ENCODE data around the gene GNL3. TPM values are rescaled to one million over a fixed set of nuclear protein-coding genes. Genes with fewer than 3 reads are reported as not detected.
A peak's percentile ranks its signal among the peaks of the same experiment; 100 is the strongest.
"Not testable (repeated sequence)": the region's sequence is repeated elsewhere in the genome, so short reads cannot be mapped to it uniquely, and the experiment has no call there.

GNL3 gene, protein sequence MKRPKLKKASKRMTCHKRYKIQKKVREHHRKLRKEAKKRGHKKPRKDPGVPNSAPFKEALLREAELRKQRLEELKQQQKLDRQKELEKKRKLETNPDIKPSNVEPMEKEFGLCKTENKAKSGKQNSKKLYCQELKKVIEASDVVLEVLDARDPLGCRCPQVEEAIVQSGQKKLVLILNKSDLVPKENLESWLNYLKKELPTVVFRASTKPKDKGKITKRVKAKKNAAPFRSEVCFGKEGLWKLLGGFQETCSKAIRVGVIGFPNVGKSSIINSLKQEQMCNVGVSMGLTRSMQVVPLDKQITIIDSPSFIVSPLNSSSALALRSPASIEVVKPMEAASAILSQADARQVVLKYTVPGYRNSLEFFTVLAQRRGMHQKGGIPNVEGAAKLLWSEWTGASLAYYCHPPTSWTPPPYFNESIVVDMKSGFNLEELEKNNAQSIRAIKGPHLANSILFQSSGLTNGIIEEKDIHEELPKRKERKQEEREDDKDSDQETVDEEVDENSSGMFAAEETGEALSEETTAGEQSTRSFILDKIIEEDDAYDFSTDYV
- total RNA-seq = 124 and 133 TPM in 2 replicates

DNA sequence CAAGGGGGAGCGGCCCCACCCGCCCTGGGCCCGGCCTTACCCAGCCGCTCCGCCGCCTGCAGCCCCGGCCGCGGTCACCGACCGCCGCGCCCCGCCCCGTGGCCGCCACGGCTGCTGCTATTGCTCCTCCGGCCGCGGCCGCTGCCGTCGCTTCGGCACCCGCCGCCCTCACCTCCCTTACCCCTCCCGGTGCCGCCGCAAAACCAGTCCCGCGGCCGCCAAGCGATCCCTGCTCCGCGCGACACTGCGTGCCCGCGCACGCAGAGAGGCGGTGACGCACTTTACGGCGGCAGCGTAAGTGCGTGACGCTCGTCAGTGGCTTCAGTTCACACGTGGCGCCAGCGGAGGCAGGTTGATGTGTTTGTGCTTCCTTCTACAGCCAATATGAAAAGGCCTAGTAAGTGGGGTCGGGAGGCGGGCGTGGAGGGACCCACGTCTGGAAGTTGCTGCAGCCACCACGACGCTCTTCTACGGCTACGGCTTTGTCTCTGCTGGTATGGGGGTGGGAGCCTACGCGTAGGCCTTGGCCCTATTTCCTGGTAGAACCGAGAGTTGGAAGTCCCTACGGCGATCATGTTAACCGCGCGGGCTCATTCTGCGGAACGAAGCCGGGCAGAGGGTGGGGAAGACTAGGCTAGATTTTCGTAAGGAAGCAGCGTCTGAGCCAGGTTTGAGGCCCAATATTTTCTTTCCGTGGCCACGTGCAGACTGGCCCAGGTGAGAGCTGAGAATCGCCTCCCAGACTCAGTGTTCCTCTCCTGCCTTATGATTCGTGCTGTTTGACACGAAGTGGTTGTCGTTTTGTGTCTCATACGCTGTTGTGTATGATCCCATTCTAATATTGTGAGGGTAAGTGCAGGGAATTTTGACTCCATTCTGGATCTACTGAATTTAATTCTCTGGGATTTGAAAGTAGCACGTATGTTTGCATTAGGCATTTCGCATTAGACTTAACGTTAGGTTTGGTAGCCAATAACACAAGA lies at the start of gene GNL3, which contains the start of gene PBRM1:
TSS of gene GNL3 (plus strand) at position 324 of the 983 bp plus-strand sequence. CDS start at position 385, 61 bp downstream.
TSS of gene PBRM1 (minus strand) at position 205 of the 983 bp plus-strand sequence.
- DNase-seq (ENCODE audit: low read depth, low spot score) = peak; percentile 84

DNA sequence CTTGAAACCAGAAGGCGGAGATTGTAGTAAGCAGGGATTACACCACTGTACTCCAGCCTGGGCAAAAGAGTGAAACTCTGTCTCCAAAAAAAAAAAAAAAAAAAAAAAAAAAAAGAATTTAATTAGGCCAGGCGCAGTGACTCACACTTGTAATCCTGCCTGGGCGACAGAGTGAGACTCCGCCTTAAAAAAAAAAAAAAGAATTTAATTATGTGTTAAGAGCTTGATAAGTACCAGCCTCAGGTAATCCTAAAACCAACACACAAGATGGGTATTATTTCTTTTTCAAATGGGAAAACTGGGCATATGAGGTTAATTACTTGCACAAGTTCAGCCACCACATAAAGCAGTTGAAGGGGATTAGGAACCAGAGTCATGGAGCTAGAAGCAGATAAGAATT lies 49.2 kb upstream of the GNL3 start:
- DNase-seq (ENCODE audit: low read depth, low spot score) = no peak

DNA sequence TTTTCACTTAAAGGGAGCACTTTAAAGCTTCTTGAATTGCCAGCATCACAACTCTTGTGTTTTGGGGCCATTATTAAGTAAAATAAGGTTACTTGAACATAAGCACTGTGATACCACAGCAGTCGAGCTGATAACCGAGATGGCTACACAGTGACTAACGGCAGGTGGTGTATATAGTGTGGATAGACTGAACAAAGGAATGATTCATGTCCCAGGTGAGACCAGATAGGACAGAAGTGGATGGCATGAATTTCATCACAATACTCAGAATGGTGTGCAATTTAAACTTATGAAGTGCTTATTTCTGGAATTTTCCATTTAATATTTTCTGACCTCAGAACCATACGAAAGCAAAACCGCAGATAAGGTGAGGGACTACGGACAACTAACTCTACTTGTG lies 40.3 kb upstream of the GNL3 start:
- DNase-seq (ENCODE audit: low read depth, low spot score) = no peak

DNA sequence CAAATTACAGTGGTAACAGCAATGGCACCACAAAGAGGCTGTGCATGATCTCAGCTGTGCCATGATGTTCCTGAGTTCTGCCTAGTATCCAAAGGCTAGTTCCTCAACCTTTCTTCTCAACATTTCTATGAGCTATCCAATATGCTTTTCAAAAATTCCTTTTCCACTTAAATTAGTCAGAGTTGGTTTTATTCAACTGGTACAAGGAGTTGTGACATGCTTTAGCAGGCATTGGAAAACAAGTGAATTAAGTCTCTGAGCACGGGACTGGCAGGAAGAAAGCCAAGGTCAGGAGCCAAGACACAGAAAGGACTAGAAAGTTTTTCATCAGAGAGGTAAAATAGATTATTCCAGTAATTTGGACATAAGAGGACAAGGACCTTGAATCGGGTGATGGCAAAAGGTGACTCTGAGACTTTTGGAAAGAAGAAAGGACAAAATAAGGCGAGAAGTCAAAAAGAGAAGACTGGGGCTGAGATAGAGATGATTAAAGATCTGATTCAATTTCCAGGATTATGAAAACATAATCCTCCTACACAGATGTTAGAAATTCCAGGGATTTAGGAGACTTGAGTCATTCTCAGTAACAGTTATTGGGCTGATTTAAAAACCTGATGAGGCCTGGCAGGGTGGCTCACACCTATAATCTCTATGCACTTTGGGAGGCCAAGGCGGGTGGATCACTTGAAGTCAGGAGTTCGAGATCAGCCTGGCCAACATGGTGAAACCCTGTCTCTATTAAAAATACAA lies 36.2 kb upstream of the GNL3 start:
- DNase-seq (ENCODE audit: low read depth, low spot score) = no peak

DNA sequence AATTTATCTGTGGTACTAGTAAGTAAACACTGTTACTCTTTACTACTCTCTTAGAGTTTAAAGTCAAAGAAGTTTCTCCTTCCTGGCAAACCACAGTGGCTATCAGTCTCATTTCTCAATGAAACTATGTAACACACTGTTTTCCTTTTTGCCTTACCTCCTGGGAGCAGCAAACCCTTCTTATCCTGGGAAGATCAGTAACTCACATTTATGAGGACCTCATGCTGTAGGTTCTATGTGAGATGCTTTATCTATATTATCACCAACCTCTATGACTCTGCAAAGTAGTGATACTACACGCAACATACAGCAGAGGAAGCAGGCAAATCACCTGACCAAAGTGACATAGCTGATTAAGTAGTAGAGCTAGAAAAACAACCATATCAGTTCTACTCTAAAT lies 35.4 kb upstream of the GNL3 start:
- no peak for DNase-seq (ENCODE audit: low read depth, low spot score)

DNA sequence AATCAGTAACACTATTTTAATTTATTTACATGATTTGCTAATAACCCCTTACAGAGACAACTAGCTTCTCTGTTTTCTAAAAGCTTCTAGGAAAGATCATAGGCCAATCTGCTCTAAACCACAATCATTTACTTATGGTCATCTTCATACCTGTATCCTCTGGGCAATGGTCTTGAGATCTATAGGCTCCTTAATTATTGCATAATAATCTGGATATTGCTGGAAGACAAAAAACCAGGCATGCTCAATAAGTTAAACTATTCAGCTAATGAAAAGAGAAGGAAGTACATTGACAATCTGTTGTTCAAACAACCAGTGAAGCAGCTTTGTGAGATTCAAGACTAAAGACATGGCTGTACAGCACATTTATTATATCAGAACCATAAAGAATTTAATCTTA lies 34.2 kb upstream of the GNL3 start:
- DNase-seq (ENCODE audit: low read depth, low spot score) = no peak

DNA sequence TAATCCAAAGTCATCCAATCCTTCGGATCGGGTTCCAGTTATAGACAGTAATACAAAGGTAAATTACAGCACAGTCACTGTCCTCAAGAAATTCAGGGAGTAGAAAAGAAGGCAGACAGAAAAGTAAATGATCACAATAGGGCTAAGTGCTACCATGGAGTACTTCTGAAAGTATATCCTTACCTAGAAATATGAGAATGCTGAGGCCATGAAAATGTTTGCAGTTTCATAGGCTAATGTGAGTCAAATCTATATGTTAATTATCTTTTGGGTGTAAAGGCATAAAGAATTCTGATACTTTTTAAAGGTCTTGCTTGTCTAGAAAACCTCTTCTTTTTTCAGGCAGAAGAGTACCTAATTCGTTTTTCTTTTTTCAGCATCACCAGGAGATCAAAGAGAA lies 29.9 kb upstream of the GNL3 start:
- no peak for DNase-seq (ENCODE audit: low read depth, low spot score)

DNA sequence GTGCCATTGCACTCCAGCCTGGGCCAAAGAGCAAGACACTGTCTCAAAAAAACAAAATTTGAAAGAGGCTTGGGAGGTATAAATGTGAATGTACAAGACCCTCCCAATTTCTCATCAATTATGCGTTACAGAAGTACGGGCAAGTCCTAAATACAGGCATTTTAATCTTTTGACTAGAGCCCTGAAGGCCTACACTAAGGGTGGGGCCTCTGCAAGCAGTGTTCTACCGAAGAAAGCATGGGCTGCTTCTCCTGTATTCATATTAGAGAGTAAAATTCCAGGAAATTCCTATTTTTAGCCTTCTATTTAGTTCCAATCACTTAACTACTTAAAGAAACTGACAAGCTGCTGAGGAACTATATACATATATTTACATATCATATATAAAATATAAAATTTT lies 25.8 kb upstream of the GNL3 start:
- no peak for DNase-seq (ENCODE audit: low read depth, low spot score)

DNA sequence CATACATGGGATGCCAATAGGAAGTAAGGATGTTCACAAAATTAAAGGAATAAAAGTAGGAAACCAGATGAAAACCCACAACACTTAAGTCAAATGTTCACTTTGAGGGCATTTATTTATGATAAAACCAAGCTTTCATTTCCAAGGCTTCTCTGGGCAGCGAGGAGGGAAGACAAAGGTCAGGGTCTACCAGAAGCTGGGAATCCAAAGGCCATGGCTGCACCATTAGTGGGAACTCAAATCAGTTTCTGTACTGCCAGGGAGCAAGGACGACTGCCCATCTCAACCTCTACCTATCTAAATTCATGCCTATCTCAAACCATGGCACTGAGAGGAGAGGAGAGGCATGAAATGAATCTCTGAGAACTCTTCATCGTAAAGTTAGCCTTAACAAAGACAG lies 22.7 kb upstream of the GNL3 start:
- no peak for DNase-seq (ENCODE audit: low read depth, low spot score)

DNA sequence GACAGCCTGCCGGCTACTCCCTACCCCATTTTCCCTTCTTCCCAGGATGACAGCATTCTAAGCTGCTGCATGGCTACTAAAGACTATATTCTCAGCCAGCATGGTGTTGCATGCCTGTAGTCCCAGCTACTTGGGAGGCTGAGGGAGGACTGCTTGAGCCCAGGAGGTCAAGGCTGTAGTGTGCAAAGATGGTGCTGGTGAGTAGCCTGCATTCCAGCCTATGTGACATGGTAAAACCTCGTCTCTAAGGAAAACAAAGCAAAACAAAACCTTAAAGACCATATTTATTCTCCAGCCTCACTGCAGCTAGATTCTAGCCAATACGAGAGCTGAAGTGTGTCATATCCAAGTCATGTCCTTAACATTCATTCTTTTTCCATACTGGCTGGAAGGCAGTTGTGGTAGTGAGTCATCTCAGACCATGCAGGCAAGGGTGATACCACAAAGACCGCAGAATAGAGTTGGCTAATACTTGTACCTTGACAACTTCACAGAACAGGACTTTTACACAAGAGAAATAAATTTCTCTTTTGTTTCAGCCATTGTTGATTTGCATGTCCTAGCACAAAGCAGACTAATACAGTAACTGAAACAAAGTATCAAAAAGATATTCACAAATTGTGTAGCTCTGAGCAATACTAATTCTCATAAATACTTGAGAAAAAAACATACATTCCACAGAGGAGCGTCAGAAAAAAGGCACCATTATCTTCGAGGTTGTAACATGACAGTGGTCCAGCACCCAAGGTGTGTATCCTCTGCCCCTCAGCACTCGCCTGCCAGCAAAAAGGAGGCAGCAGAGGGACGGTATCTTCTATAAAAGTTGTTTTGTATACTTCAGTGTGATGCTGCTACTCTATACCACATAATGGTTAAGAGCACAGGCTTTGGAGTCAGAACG lies 15.0 kb upstream of the GNL3 start:
- peak; percentile 93 for DNase-seq (ENCODE audit: low read depth, low spot score)

DNA sequence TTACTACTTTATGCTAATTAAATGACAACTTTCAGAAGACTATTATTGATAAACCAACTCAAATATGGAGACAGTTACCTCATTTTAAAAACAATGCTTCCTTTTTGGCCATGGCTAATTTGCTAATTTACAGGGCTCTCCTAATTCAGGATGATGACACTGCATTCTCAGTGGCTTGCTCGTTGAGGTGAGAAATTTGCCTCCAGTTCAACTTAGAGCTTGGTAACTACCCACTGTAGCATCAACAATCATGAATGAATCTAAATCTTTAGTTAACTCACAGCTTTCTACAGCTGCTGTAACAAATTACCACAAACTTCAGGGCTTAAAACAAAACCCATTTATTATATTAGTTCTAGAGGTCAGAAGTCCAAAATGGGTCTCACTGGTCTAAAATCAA lies 14.2 kb upstream of the GNL3 start:
- no peak for DNase-seq (ENCODE audit: low read depth, low spot score)

DNA sequence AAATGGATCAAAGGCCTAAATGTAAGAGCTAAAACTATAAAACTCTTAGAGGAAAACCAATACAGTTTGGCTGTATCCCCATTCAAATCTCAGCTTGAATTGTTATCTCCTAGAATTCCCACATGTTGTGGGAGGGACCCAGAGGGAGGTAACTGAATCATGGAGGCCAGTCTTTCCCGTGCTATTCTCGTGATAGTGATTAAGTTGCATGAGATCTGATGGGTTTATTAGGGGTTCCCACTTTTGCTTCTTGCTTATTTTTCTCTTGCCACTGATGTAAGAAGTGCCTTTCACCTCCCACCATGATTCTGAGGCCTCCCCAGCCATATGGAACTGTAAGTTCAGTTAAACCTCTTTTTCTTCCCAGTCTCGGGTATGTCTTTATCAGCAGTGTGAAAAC lies 9.6 kb upstream of the GNL3 start:
- DNase-seq (ENCODE audit: low read depth, low spot score) = not testable (repeated sequence)

DNA sequence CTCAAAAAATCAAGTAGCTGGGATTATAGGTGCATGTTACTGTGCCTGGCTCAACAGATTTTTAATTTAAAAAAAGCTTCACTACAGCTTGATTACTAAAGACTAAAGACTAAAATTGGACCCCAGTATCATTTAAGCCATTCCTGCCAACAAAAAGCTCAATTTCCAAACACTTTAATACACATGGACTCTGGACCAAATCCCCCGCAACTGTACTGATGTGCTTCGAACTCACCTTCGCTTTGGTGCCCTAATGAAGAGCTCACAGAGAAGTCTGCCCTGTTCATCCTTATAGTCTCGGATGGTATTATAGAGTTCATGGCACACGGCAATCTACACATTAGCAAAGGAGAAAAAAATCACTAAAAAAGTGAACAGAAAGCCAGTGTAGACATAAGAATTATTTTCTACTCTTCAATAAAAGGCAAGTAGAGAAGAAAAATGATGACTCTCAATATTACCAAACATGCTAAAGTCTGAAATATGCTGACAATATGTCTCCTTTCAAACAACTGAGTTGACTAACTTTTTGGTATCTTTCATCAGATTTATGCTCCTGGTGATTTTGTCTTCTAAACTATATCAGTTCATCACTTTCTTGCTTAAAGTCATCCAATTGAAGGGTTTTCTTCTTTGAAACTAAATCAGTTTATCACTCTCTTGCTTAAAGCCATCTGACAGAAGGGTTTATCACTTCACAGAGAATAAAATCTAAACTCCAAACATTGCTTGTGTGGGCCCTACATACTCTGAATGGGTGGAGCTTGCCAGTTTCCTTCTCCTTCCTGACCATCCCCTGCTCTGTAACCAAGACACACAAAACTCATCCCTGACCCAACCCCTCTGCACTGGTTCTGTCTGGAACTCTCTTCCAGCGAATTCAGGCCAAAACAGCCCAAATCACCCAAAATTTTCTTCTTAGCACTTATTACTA lies 7.3 kb upstream of the GNL3 start:
- DNase-seq (ENCODE audit: low read depth, low spot score) = no peak

DNA sequence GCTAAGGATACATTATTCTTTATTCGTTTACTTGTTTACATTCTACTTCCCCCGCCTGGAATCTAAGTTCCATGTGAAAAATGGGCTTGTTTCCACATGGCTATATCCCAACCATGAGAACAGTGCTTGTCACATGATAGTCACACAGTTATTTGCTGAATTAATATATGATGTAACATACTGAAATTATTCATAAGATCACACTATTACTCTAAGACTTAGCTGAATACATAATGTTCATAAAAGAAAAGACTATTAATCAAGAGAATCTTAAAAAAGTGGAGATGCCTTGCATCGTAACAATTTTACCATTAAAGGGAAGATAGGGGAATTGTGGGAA lies 6.7 kb upstream of the GNL3 start:
- no peak for DNase-seq (ENCODE audit: low read depth, low spot score)

DNA sequence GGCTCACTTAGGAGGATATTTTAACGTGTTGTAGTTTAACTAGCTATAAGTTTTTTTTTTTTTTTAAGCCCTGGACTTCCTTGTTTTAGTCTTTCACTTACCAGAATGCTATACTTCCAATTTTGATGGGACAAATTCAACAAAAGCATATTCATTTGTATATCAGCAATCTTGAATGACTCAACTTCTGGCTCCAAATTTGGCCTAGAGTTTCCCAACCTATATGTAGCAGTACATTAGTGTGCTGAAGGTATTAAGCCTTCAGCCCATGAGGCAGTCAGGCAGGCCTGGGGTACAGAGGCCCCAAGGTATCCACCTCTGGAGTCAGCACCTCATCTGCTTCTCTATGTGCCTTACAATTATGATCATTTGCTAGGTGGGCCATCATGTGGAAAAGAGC lies 6.0 kb upstream of the GNL3 start:
- no peak for DNase-seq (ENCODE audit: low read depth, low spot score)

DNA sequence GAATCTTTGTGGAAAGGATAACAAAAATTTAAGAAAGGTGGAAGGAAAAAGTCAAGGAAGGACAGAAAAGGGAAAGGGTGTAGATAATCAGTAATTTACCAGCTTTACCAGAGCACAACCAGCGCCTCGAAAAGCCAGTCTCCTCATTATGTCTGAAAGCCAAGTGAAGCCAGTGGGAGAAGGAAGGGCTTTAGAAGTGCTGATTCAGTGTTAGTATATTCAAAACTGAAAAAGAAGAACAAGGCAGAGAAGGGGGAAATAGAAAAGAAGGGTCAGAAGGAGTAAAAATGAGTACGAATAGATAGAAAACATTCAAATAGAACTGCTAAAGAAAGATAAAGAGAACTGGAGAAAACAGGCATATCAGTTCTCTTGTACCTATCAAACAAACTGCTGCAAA lies 4.2 kb upstream of the GNL3 start:
- DNase-seq (ENCODE audit: low read depth, low spot score) = no peak

DNA sequence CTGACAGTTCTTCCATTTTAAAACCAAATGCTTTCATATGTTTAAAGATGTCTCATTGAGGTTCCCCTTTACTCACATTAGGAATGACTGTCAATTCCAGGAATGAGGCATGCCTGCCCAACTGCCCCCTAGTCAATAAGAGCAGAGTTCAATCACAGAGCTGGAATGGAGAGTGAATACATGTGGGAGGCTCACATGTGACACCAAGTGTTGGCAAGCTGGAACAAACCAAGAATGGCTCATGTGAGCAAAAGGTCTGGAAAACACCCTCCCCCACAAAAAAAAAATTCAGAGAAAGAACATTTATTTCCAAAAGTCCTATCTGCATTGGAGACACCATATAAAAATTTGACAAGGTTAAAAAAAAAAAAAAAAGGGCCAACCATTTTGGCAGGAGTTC lies 3.8 kb upstream of the GNL3 start:
- DNase-seq (ENCODE audit: low read depth, low spot score) = peak; percentile 33

DNA sequence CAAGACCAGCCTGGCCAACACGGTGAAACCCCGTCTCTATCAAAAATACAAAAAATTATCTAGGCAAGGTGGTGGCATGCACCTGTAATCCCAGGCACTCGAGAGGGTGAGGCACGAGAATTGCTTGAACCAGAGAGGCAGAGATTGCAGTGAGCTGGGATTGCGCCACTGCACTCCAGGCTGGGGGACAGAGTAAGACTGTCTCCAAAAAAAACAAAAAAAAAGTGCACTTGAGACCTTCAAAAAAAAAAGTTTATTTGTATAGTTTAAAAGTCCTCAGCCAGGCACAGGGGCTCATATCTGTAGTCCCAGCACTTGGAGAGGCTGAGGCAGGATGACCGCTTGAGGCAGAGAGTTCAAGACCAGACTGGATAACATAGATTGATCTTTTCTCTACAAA lies 2.2 kb upstream of the GNL3 start:
- DNase-seq (ENCODE audit: low read depth, low spot score) = no peak

DNA sequence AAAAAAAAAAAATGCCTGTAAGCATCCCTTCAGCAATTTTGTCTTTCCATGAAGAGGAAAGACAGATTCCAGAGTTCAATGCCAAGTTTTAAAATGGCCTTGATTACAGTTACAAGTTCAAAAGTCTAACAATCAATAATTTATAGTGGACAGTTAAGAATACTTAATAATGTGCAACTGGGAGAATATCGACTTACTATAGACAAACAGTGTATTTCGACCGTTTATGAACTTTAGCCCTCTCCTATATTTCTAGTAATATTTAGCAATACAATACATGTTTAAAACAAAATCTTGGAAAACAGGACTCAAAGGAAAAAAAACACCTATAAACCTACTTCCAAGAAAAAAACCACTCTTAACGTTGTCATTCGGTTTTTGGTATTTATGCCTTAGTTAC lies 1.6 kb upstream of the GNL3 start:
- DNase-seq (ENCODE audit: low read depth, low spot score) = no peak
